IMR-90 (cell line): ENCODE results near the gene MLIP. TPM values are rescaled to one million over a fixed set of nuclear protein-coding genes. Genes with fewer than 3 reads are reported as not detected.

Source experiments
- ATAC-seq: fragments of 200-7000 bp; cut with Tn5 transposase; 2 replicates; pipeline ENCODE4 v1.9.1; 2020; ENCODE audit warnings: low read depth, mild to moderate bottlenecking, moderate library complexity
- BruUV-seq: library from RNA; stranded (reverse); fragments of 400-500 nt; replicated peaks from 2 replicates; lab custom pipeline; 2021; lab: Mats Ljungman, UMichigan
- CTCF ChIA-PET: fragments of 300-600 bp; formaldehyde crosslinking; extraction: SDS; loops from one replicate; lab custom pipeline; 2021; ENCODE audit warnings: antibody characterized with exemption; lab: Yijun Ruan, JAX
- POLR2A ChIA-PET: fragments of 300-600 bp; sonication (Branson Sonifier 250); formaldehyde crosslinking; loops from one replicate; lab custom pipeline; 2022; ENCODE audit warnings: antibody characterized with exemption; ENCODE audit not compliant: unreplicated experiment; lab: Charles Lee
- DNase-seq: peaks from one replicate; pipeline ENCODE4 v3.0.0; 2013
- H2AFZ ChIP-seq: replicated peaks from 2 replicates; pipeline ENCODE3; 2013; ENCODE audit warnings: low read length, mild to moderate bottlenecking; ENCODE audit not compliant: poor library complexity
- H2AK5ac ChIP-seq: 2 replicates; pipeline ENCODE4 v1.6.1; 2013; ENCODE audit warnings: low read depth, low read length, inconsistent platforms
- H2AK9ac ChIP-seq: replicated peaks from 2 replicates; pipeline ENCODE3; 2013; ENCODE audit warnings: mild to moderate bottlenecking, low read depth, low read length, moderate library complexity; ENCODE audit not compliant: poor library complexity
- H2BK120ac ChIP-seq: 2 replicates; pipeline ENCODE4 v1.6.1; 2013; ENCODE audit warnings: low read depth, low read length, inconsistent platforms
- H2BK15ac ChIP-seq: 3 replicates; pipeline ENCODE4 v1.6.1; 2013; ENCODE audit warnings: low read depth, low read length, inconsistent platforms
- H2BK20ac ChIP-seq: 2 replicates; pipeline ENCODE4 v1.6.1; 2013; ENCODE audit warnings: low read depth, mild to moderate bottlenecking, inconsistent platforms, low read length, moderate library complexity
- H2BK5ac ChIP-seq: 2 replicates; pipeline ENCODE4 v1.6.1; 2013; ENCODE audit warnings: mild to moderate bottlenecking, low read depth, low read length, inconsistent platforms; ENCODE audit not compliant: poor library complexity, severe bottlenecking
- H3K14ac ChIP-seq: replicated peaks from 2 replicates; pipeline ENCODE4 v1.6.1; 2013; ENCODE audit warnings: low read depth, low read length, inconsistent platforms
- H3K18ac ChIP-seq: 2 replicates; pipeline ENCODE4 v1.6.1; 2013; ENCODE audit warnings: low read depth, low read length, control low read depth
- H3K23ac ChIP-seq: 2 replicates; pipeline ENCODE4 v1.6.1; 2013; ENCODE audit warnings: low read depth, low read length, inconsistent platforms
- H3K27ac ChIP-seq: 2 replicates; pipeline ENCODE4 v1.5.1; 2013; ENCODE audit warnings: mild to moderate bottlenecking, control low read depth, low read length; ENCODE audit not compliant: insufficient read depth
- H3K27me3 ChIP-seq: 2 replicates; pipeline ENCODE4 v1.6.1; 2013; ENCODE audit warnings: low read length; ENCODE audit not compliant: control insufficient read depth, insufficient read depth
- H3K36me3 ChIP-seq: 2 replicates; pipeline ENCODE4 v1.6.1; 2013; ENCODE audit warnings: low read length, mixed read lengths; ENCODE audit not compliant: control insufficient read depth, insufficient read depth
- H3K4ac ChIP-seq: 2 replicates; pipeline ENCODE4 v1.6.1; 2013; ENCODE audit warnings: low read depth, low read length, inconsistent platforms
- H3K4me1 ChIP-seq: 2 replicates; pipeline ENCODE4 v1.6.1; 2013; ENCODE audit warnings: low read length, mixed read lengths; ENCODE audit not compliant: control insufficient read depth, insufficient read depth
- H3K4me2 ChIP-seq: 2 replicates; pipeline ENCODE4 v1.6.1; 2013; ENCODE audit warnings: low read depth, mild to moderate bottlenecking, control low read depth, low read length, moderate library complexity
- H3K4me3 ChIP-seq: 2 replicates; pipeline ENCODE4 v1.5.1; 2013; ENCODE audit warnings: low read depth, mild to moderate bottlenecking, control low read depth, low read length, moderate library complexity; ENCODE audit not compliant: insufficient read depth
- H3K56ac ChIP-seq: 2 replicates; pipeline ENCODE4 v1.6.1; 2013; ENCODE audit warnings: low read length, inconsistent platforms; ENCODE audit not compliant: insufficient read depth; ENCODE audit errors: extremely low read depth
- H3K79me1 ChIP-seq, 2 experiments: 2 replicates each; pipeline ENCODE4 v1.6.1; 2013; ENCODE audit warnings: low read length in 2 of 2, inconsistent platforms in 1 of 2, low read depth in 1 of 2
- H3K9ac ChIP-seq: 2 replicates; pipeline ENCODE4 v1.6.1; 2013; ENCODE audit warnings: low read depth, low read length, control low read depth
- H3K9me1 ChIP-seq: 2 replicates; pipeline ENCODE4 v1.6.1; 2013; ENCODE audit warnings: low read length, inconsistent platforms; ENCODE audit not compliant: insufficient read depth
- H3K9me3 ChIP-seq: 2 replicates; pipeline ENCODE4 v1.6.1; 2013; ENCODE audit warnings: low read length; ENCODE audit not compliant: control insufficient read depth, insufficient read depth
- H4K20me1 ChIP-seq: 2 replicates; pipeline ENCODE4 v1.6.1; 2013; ENCODE audit warnings: low read length, inconsistent platforms; ENCODE audit not compliant: insufficient read depth
- H4K5ac ChIP-seq: 2 replicates; pipeline ENCODE4 v1.6.1; 2013; ENCODE audit warnings: mild to moderate bottlenecking, low read depth, low read length, control low read depth
- H4K8ac ChIP-seq, 2 experiments: 2 replicates each; pipeline ENCODE4 v1.6.1; 2013; ENCODE audit warnings: low read depth in 2 of 2, low read length in 2 of 2, control low read depth in 1 of 2, inconsistent platforms in 1 of 2
- H4K91ac ChIP-seq: 2 replicates; pipeline ENCODE4 v1.6.1; 2013; ENCODE audit warnings: low read depth, low read length, inconsistent platforms; ENCODE audit not compliant: insufficient read depth
- BHLHE40 ChIP-seq: fragments of 150-350 bp; IDR thresholded peaks from 2 replicates; pipeline ENCODE4 v1.6.1; 2016; ENCODE audit warnings: mild to moderate bottlenecking, low read depth, low read length
- CEBPB ChIP-seq: IDR thresholded peaks from 2 replicates; pipeline ENCODE4 v1.6.1; 2012; ENCODE audit warnings: low read depth, low read length, improper control_type of control experiment
- CHD1 ChIP-seq: IDR thresholded peaks from 2 replicates; pipeline ENCODE4 v1.6.1; 2012; ENCODE audit warnings: low read depth, low read length, improper control_type of control experiment
- CTCF ChIP-seq: conservative IDR thresholded peaks from 2 replicates; pipeline ENCODE4 v1.5.1; 2012; ENCODE audit warnings: mild to moderate bottlenecking, low read depth, low read length, improper control_type of control experiment
- ELK1 ChIP-seq: fragments of 150-350 bp; IDR thresholded peaks from 2 replicates; pipeline ENCODE4 v1.6.1; 2016; ENCODE audit warnings: low read depth, mild to moderate bottlenecking, low read length, moderate library complexity, borderline replicate concordance
- FOS ChIP-seq: fragments of 150-350 bp; IDR thresholded peaks from 2 replicates; pipeline ENCODE4 v1.6.1; 2016; ENCODE audit warnings: low read depth, low read length
- MAFK ChIP-seq: IDR thresholded peaks from 2 replicates; pipeline ENCODE4 v1.6.1; 2012; ENCODE audit warnings: low read depth, low read length, improper control_type of control experiment
- MAZ ChIP-seq: IDR thresholded peaks from 2 replicates; pipeline ENCODE4 v1.6.1; 2012; ENCODE audit warnings: low read depth, mild to moderate bottlenecking, low read length, improper control_type of control experiment, moderate library complexity, borderline replicate concordance
- MXI1 ChIP-seq: IDR thresholded peaks from 2 replicates; pipeline ENCODE4 v1.6.1; 2012; ENCODE audit warnings: low read depth, mild to moderate bottlenecking, low read length, moderate library complexity, borderline replicate concordance
- NFE2L2 ChIP-seq: fragments of 150-350 bp; IDR thresholded peaks from 2 replicates; pipeline ENCODE4 v1.6.1; 2016; ENCODE audit warnings: low read depth, mild to moderate bottlenecking, low read length
- POLR2A ChIP-seq: IDR thresholded peaks from 2 replicates; pipeline ENCODE4 v1.6.1; 2012; ENCODE audit warnings: mild to moderate bottlenecking, low read depth, low read length
- RAD21 ChIP-seq: IDR thresholded peaks from 2 replicates; pipeline ENCODE4 v1.6.1; 2012; ENCODE audit warnings: low read length, improper control_type of control experiment
- RCOR1 ChIP-seq: IDR thresholded peaks from 2 replicates; pipeline ENCODE4 v1.6.1; 2012; ENCODE audit warnings: mild to moderate bottlenecking, low read length, improper control_type of control experiment; ENCODE audit not compliant: insufficient replicate concordance
- RFX5 ChIP-seq: IDR thresholded peaks from 2 replicates; pipeline ENCODE4 v1.8.0; 2012; ENCODE audit warnings: low read depth, mild to moderate bottlenecking, low read length, moderate library complexity
- SMC3 ChIP-seq: fragments of 150-350 bp; IDR thresholded peaks from 2 replicates; pipeline ENCODE4 v1.6.1; 2016; ENCODE audit warnings: low read depth, mild to moderate bottlenecking, antibody characterized with exemption, low read length, moderate library complexity
- WGBS, 2 experiments: methylation state at CpG; one replicate each; pipeline versions ENCODE4 v1.1.5 to v1.1.7; 2013; ENCODE audit warnings: missing lambda C conversion rate in 2 of 2; ENCODE audit not compliant: insufficient read length in 1 of 2; ENCODE audit errors: extremely low coverage in 2 of 2; 5-methylcytosine and 5-hydroxymethylcytosine counted together
- dilution Hi-C: fragments of 300-500 bp; cut with HindIII; formaldehyde crosslinking; loops from one replicate; pipeline ENCODE4 v1.14.3; 2018; ENCODE audit warnings: low sequenced_read_pairs; ENCODE audit not compliant: unreplicated experiment
- in situ Hi-C: fragments of 300-500 bp; cut with MboI; formaldehyde crosslinking; loops from 3 replicates; pipeline ENCODE4 v1.14.3; 2019; ENCODE audit warnings: low sequenced_read_pairs, inconsistent platforms, mixed read lengths
- intact Hi-C: fragments of 100-400 bp; cut with micrococcal nuclease; formaldehyde crosslinking; loops from 2 replicates; pipeline ENCODE4 v1.10.0; 2022
- polyA plus RNA-seq, 3 experiments: library from polyadenylated mRNA; depleted of rRNA; stranded (reverse); fragments of >200 nt; gene quantifications; 2 replicates each; pipeline ENCODE4 v1.2.3, GENCODE V29; 2012; ENCODE audit warnings: low replicate concordance in 1 of 3
- total RNA-seq: library from RNA; depleted of rRNA; stranded (reverse); fragments of >200 nt; gene quantifications from 2 replicates; pipeline ENCODE4 v1.2.3, GENCODE V29; 2012
- TF ChIP-seq, protein P1 (sequence below): fragments of 150-350 bp; IDR thresholded peaks from 2 replicates; pipeline ENCODE4 v1.6.1; 2017; ENCODE audit warnings: mild to moderate bottlenecking, antibody characterized with exemption, low read length, low read depth

Gene MLIP
- total and polyA plus RNA-seq, 2 of the 4 experiments (the other 2 are of a cell fraction), result not detected

GRCh38 chr6:54222217-54222616 lies 111.0 kb downstream of the MLIP start:
- H3K23ac ChIP-seq, result no peak overlapping the region
- no peak overlapping the region for H2BK20ac ChIP-seq
- no peak overlapping the region for H2AK5ac ChIP-seq
- no CpG with 5 or more reads among the region's 1 CpG for WGBS, 2 experiments
- H3K4ac ChIP-seq, result no peak overlapping the region
- ChIA-PET POLR2A (no interaction called here), CTCF (no interaction called here)
- ATAC-seq, result no peak
- no peaks in the 10 kb centered on the region for H3K27me3 ChIP-seq
- H3K9me3 ChIP-seq, result no peaks in the 10 kb centered on the region
- dilution Hi-C loops (no loop called here), intact Hi-C loops (no loop called here), in situ Hi-C loops (no loop called here)
- H2BK120ac ChIP-seq, result no peak overlapping the region
- no peak overlapping the region for H4K5ac ChIP-seq
- H3K4me3 ChIP-seq, result no peak overlapping the region
- BruUV-seq, result no TSS peak
- no peak overlapping the region for H4K8ac ChIP-seq
- no peak overlapping the region for H3K27ac ChIP-seq
- no peak overlapping the region for H2BK15ac ChIP-seq
- no peak overlapping the region for H3K14ac ChIP-seq
- no peak overlapping the region for H2AK9ac ChIP-seq
- no peak overlapping the region for H2BK5ac ChIP-seq
- H3K56ac ChIP-seq, result no peak overlapping the region
- no peaks in the 10 kb centered on the region for H3K4me1 ChIP-seq
- H3K18ac ChIP-seq, result no peak overlapping the region
- no peaks in the 10 kb centered on the region for H3K9me1 ChIP-seq
- no peaks in the 10 kb centered on the region for H3K79me1 ChIP-seq
- H4K20me1 ChIP-seq, result no peaks in the 10 kb centered on the region
- no peak for DNase-seq
- H3K4me2 ChIP-seq, result no peak overlapping the region
- H4K91ac ChIP-seq, result no peak overlapping the region
- H3K36me3 ChIP-seq, result no peaks in the 10 kb centered on the region
- TF ChIP-seq MXI1 (no peak), POLR2A (no peak), MAZ (no peak), SMC3 (no peak), FOS (no peak), BHLHE40 (no peak), NFE2L2 (no peak), CTCF (no peak), MAFK (no peak), RCOR1 (no peak), CEBPB (no peak), ELK1 (no peak), RAD21 (no peak), RFX5 (no peak), CHD1 (no peak)
- TF ChIP-seq, protein P1, sequence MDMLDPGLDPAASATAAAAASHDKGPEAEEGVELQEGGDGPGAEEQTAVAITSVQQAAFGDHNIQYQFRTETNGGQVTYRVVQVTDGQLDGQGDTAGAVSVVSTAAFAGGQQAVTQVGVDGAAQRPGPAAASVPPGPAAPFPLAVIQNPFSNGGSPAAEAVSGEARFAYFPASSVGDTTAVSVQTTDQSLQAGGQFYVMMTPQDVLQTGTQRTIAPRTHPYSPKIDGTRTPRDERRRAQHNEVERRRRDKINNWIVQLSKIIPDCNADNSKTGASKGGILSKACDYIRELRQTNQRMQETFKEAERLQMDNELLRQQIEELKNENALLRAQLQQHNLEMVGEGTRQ, result no peak
- no peak overlapping the region for H2AFZ ChIP-seq
- H3K9ac ChIP-seq, result no peak overlapping the region
